CD4-positive, alpha-beta T cell treated with Interleukin-1 beta for 1 hour (primary cell): ENCODE data around the gene SHROOM3.

Source experiments
- DNase-seq, 2 donors: peaks; one replicate each; pipeline ENCODE4 v3.0.0-alpha.2; 2020 to 2022

The SHROOM3 gene

DNA sequence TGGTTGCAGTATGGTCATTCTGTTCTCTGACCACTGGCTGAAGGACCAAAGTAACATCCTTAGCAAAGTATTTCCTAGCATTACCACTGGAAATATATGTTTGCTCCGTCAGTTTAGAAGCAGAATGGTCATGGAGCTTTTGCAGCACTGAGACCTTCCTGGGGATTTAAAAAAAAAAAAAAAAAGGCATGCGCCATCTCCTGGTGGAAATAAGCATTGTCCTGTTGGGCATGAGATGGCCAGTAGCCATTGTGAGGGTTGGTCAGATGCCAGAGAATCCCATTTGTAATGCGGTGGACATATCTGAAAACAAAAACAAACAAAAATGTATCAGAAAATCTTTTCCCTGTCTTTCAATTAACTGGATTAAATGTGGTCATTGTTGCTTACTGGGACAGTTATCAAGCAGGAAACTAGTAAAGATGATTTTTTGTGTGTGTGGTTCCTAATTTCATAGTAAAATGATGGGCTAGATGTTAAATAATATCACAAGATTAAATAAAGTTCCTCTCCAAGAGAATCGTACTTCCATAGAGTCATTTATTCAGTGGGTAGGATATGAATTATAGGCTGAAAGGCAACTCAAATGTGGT lies 323.4 kb downstream of the SHROOM3 start:
- no peak for DNase-seq

- no peak for DNase-seq
These were observed 324.0 kb downstream of the SHROOM3 start for GRCh38 chr4:76758996-76759395.

- DNase-seq = no peak
These were observed 325.2 kb downstream of the SHROOM3 start for GRCh38 chr4:76760193-76760592.

DNA sequence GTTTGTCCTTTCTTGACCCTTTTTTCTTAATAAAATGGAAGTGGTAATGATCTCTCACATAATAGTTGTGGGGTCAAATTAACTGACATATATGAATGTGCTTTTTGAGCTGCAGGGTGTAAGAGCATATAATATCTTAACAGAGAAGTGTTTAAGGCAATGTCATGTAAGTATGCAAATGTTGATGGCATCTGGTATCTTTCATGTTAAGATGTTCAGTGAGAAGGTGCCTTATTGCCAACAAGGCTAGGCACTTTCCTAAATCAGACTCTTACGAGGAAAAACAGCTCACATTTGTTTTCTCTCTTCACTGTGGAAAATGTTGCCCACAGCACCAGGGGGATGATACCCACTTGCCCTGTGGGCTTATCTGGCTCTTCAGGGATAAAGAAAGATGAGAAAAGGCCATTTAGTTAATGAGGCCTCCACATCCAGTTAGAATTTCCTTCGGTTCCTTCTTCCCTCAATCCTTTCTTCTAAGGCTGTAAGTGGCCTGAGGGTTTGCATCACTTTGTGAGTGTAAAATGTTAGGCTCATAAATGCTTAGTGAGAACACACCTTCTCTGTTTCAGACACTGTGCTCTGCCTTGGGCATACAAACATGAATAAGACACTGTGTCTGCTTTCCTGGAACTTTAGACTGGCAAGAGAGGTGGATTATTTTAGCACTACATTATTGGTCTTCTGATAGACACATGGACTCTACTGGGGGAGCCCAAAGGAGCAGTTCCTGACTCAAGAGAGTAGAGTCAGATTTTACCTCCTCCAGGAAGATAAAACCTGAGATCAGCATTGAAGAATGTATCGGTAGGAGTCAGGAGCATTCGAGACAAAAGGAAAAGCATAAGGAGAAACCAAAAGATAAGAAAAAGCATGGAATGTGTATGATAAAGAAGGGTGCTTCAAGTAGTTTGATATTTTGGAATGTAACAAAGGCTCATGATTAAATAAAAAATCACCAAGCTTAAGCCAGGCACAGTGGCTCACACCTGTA lies 327.4 kb downstream of the SHROOM3 start:
- no peak for DNase-seq

DNA sequence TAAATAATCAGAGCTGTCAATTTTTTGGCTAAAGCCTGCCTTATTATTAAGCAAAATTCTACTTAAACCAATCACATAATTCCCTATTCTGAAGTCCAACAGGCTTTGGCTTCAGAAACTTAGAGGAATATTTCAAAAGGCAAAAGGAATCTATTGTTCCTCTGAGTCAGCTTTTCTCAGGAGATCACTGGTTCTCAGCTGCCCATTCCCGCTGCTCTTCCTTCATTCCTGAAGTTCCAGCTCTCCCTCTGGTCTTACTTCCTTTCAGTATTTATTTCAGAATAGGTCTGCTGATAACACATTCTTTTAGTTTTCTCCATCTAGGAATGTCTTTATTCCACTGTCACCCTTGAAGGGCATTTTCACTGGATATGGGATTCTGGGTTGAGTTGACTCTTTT lies 329.2 kb downstream of the SHROOM3 start:
- DNase-seq = no peak

DNA sequence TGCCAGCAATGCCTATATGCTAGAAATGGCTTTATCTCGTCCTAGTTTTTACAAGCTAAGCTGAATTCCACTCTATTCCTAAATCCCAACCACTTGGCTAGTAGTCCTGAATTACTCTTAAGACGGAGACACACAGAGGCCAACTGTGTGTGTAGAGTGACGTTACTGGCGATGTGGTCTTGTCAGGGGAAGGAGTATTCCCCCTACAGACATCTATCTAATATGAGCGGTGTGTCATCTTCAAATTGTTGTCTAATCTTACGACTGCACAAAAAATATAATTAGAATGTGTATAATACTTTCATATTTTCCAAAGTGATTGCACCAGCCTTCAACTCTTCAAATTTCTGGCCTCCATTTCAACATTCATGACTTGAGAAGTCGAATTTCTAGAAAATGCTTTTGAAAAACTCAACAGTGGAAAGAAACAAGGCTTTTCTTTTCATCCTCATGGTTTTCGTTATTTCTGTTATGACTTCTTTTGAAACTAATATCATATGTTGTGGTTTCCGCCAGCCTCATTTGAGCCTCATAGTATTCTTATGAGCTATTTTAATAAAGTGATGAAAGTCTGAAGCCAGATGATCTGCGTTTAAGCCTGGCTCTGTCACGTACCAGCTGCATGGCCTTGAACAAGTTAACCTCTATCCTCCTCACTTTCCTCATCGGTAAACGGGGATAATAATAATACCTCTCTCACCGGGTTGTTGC lies 330.6 kb downstream of the SHROOM3 start:
- no peak for DNase-seq

DNA sequence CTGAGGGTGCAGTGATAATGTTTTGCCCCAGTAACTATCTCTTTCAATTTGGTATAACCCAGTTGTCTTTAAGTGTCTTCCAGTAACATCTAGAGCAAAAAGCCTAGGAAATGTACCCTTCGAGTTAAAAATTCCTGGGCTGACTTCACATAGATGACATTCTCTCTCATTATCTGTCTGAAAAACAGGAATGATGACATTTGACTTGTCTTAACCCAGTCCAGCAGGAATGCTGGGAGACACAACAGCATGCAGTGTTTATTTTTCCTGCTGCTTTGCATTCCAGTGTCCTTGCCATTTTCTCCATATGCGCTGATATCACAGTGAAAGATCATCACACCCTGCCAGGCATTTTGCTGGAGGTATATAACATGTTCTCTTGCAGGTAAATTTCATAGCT lies 333.0 kb downstream of the SHROOM3 start:
- DNase-seq = no peak

DNA sequence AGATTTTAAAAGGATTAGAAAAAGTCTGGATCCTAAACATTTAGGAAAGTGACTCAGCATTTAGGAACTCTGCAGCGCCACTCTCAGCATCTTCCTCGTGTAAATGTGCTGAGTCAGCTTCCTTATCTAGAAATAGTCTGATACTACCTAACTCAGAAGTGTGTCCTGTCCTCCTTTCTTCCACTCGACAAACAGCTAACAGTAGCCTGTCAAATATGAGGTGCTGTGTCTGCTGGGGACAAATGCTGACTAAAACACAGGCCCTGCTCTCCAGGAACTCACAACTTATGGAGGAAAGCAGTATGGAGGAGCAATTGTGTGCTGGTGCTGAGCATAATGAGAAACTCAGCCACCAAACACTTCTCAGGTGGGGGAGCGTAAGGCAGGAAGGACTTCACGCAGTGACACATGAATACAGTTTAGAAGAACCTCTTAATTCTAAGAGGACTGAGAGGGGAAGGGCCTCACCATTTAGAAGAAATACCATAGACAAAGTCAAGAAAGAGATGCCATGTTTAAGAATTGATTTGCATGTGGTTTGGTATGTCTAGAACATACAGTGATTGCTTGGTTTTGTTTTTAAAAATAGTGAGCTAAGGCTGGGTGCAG lies 337.6 kb downstream of the SHROOM3 start:
- DNase-seq = no peak

GRCh38 chr4:76773766-76774165 lies 338.7 kb downstream of the SHROOM3 start:
- no peak for DNase-seq

DNA sequence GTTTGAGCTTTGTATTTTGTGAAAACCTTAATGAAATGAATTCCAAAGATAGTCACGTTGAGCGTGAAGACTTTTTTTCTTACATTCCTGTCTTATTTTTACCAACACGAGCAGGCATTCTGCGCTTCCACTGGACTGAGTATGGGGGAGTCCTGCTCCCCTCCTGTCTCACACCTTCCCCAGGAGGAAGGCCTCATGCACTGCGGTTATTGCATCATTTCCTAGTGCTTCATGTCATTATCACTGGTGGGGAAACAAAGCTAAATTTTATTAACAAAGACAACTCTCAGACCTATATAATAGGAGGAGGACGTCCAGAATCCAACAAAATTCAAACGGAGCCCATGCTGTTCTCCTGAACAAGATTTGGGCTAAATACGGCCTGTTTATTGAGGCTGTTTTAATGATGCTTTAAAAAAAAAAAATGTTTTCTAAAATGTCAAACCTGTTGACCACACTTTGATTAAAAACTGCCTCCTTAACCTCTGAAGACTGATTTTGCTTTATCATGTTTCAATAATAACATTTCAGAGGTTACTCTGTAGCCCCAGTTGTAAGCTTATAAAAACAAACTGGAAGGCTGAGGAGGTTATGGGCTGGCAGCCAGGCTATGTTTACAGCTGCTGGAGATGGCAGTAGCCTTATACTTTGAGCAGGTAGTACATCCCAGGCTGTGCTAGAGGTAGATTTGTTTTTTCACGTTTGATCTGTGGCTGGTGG lies 344.9 kb downstream of the SHROOM3 start:
- DNase-seq = no peak

- DNase-seq = no peak
These were observed 346.0 kb downstream of the SHROOM3 start for GRCh38 chr4:76780781-76781697.

GRCh38 chr4:76781698-76782595 lies 346.9 kb downstream of the SHROOM3 start:
- DNase-seq = no peak

DNA sequence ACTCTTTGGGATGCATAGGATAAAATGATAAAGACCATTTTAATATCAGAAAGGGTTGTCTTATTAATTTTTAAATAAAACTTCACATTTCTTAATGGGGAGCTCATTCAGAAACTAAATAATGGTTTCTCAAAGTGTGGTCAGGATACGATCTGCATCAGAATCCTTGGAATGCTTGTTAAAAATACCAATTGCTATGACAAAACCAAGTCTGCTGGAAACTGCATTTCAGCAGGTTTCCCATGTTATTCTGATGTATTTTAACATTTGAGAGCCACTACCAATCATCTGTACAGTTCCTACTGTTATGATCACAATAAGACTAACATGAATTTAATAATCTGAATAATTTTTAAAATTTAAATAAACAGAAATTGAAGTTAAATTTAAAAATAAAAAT lies 347.8 kb downstream of the SHROOM3 start:
- DNase-seq = no peak

DNA sequence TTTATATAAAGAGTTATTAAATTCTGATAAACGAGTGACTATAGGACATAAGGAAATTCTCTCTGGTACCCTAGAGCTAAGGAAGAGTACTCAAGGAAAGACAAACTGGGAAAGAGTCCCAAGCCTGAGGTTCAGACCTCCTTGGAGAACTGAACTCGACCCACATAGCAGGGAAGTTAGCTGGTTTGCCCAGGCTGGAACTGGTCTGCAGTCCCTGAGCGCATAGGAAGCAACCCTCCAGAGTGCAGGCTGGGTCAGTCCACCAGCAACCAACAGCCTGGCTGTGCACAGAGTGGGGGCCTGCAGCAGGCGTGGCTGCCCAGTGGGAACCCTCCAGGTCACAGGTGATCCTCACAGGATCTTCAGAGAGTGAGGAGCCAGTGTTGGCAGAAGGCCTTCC lies 348.8 kb downstream of the SHROOM3 start:
- DNase-seq = no peak

GRCh38 chr4:76784237-76784636 lies 349.2 kb downstream of the SHROOM3 start:
- DNase-seq = no peak

GRCh38 chr4:76787898-76788297 lies 352.9 kb downstream of the SHROOM3 start:
- DNase-seq = no peak

DNA sequence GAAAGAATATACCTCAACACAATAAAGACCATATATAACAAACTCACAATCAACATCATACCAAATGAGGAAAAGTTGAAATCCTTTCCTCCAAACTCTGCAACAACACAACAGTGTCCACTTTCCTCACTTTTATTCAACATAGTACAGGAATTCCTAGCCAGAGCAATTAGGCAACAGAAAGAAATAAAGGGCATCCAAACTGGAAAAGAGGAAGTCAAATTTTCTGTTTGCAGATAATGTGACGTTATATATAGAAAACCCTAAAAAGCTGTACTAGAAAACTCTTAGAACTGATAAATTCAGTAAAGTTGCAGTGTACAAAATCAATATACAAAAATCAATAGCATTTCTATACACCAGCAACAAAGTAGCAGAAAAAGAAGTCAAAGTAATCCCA lies 355.3 kb downstream of the SHROOM3 start:
- DNase-seq = no peak

DNA sequence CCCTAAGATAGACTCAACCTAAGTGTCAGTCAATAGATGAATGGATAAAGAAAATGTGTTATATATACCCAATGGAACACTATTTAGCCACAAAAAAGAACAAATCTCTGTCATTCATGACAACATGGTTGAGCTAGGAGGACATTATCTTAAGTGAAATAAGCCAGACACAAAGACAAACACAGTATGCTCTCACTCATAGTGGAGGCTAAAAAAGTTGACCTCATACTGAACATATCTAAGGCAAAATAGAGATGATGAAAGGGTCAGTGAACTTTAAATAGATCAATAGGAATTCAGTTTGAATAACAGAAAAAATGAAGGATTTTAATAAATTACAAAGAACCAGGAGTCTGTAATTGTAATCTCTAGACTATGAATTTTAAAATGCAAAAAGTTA lies 356.4 kb downstream of the SHROOM3 start:
- DNase-seq = no peak

DNA sequence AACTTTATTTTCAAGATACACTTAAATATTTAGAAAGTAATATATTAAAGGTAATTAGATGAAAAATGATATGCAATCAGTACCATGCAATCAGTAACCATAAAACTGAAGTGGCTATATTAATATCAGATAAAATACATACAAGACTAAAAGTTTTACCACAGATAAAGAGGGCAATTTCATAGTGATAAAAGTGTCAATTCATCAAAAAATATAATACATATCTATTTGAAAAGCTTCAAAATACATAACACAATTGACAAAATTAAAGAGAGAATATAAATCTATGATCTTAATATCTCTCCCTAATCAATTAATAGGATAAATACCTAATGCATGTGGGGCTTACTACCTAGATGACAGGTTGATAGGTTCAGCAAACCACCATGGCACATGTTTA lies 357.4 kb downstream of the SHROOM3 start:
- no peak for DNase-seq

DNA sequence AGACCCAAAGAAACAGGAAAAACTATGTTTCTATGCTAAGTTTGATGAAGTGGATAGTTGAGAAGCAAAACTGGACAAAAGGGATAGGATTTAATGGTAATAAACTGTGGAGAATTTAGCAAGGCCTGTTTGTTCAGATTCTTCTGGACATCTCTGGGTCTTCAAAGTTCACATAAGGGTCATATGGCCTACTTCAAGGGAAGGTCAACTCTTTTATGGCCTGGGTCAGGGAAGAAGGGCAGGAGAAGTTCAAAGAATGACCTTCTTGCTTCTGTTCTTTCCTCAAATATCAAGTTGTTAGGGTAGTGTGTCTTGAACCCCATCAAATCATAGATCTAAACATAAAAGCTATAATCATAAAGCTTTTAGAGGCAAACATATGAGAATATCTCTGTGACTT lies 360.2 kb downstream of the SHROOM3 start:
- DNase-seq = no peak
